ENCODE measurements around the gene HDAC11.

DNA sequence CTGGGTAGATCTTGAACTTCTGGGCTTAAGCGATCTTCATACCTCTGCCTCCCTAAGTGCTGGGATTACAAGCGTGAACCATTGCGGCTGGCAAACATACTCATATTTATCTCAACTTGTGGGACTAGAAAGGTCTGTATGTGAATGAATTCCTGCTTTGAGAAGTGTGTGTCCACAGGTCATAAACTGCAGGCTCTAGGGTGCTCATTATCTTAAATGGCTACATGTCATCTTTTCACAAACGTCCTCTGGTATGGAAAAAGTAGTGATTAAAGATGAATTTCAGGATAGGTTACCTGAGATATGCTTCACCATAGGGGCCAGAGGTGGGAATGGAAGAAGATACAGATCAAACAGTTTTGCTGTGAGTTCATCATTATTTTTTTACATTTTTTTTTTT lies 7.8 kb upstream of the HDAC11 start:
- TF ChIP-seq, protein P1, sequence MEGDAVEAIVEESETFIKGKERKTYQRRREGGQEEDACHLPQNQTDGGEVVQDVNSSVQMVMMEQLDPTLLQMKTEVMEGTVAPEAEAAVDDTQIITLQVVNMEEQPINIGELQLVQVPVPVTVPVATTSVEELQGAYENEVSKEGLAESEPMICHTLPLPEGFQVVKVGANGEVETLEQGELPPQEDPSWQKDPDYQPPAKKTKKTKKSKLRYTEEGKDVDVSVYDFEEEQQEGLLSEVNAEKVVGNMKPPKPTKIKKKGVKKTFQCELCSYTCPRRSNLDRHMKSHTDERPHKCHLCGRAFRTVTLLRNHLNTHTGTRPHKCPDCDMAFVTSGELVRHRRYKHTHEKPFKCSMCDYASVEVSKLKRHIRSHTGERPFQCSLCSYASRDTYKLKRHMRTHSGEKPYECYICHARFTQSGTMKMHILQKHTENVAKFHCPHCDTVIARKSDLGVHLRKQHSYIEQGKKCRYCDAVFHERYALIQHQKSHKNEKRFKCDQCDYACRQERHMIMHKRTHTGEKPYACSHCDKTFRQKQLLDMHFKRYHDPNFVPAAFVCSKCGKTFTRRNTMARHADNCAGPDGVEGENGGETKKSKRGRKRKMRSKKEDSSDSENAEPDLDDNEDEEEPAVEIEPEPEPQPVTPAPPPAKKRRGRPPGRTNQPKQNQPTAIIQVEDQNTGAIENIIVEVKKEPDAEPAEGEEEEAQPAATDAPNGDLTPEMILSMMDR (optimal IDR thresholded peaks at IDR 0.05 in 1 of 3, IDR thresholded peaks at IDR 0.05 in 1 of 3, conservative IDR thresholded peaks at IDR 0.05 in 1 of 3; ENCODE audit: extremely low read depth in 1 of 3, insufficient read depth in 2 of 3, low read length in 3 of 3), result no peak
- no peak for TF ChIP-seq EZH2 (IDR thresholded peaks at IDR 0.05; ENCODE audit: low read length)
